ENCODE measurements around the gene INHA. TPM values are rescaled to one million over a fixed set of nuclear protein-coding genes. Genes with fewer than 3 reads are reported as not detected.

The INHA gene
- total RNA-seq, 1 experiment from 2014 or later = 0.31 TPM

GRCh38 chr2:219523031-219523671 is 49.0 kb upstream of the INHA start:
- Histone ChIP-seq H3K4ac (ENCODE audit: low read depth, low read length) (no peak overlapping the region), H2AK5ac (ENCODE audit: insufficient read length, low read length) (no peak overlapping the region), H3K23me2 (ENCODE audit: insufficient read length, low read depth, low read length, poor library complexity, severe bottlenecking) (peaks cover 4% of the 10 kb centered on the region), H2AFZ (ENCODE audit: low read length) (no peak overlapping the region), H3K79me2 (ENCODE audit: insufficient read depth, low read length) (no peaks in the 10 kb centered on the region), H2BK15ac (ENCODE audit: low read depth, low read length) (no peak overlapping the region), H3T11ph (ENCODE audit: low read length) (no peak overlapping the region), H4K91ac (ENCODE audit: insufficient read length, low read depth, low read length) (no peak overlapping the region), H3K56ac (ENCODE audit: insufficient read length, low read depth, low read length) (no peak overlapping the region), H3K27me3 (ENCODE audit: insufficient read depth, low read length) (peaks cover under 1% of the 10 kb centered on the region; the same call in 1 of the 2 replicates), H2BK12ac (ENCODE audit: insufficient read length, low read depth, low read length) (no peak overlapping the region), H3K4me2 (ENCODE audit: insufficient read depth, insufficient read length, low read length) (peak overlapping the region; percentile 44), H4K5ac (ENCODE audit: insufficient read length, low read depth, low read length) (no peak overlapping the region), H4K20me1 (ENCODE audit: control insufficient read depth, insufficient read depth, insufficient read length) (no peaks in the 10 kb centered on the region), H3K14ac (ENCODE audit: insufficient read depth, low read length) (no peak overlapping the region), H3K27ac (ENCODE audit: insufficient read length, low read depth, low read length) (no peak overlapping the region), H3K18ac (ENCODE audit: insufficient read length, low read depth, low read length) (no peak overlapping the region), H2BK120ac (ENCODE audit: low read depth, low read length, poor library complexity, severe bottlenecking) (no peak overlapping the region), H3K9ac (ENCODE audit: extremely low read depth, insufficient read length, low read length) (no peak overlapping the region), H3K9me3 (ENCODE audit: control insufficient read depth, low read depth, low read length) (no peaks in the 10 kb centered on the region), H2BK20ac (ENCODE audit: low read depth, low read length, poor library complexity, severe bottlenecking) (no peak overlapping the region), H2BK5ac (ENCODE audit: insufficient read length, low read length) (no peak overlapping the region), H4K8ac (replicated peaks; ENCODE audit: insufficient read length, low read depth, low read length) (no peak overlapping the region), H3K4me1 (ENCODE audit: insufficient read depth, low read length) (peaks cover 7% of the 10 kb centered on the region; the same call in 1 of the 2 replicates), H3K79me1 (ENCODE audit: insufficient read depth, low read depth, low read length, poor library complexity, severe bottlenecking) (no peaks in the 10 kb centered on the region), H3K23ac (ENCODE audit: insufficient read length, low read depth, low read length) (no peak overlapping the region)
- Mint-ChIP-seq H3K36me3 (ENCODE audit: insufficient read depth in 1 of 3, low read depth in 3 of 3) (no peaks in the 10 kb centered on the region), H3K27me3 (ENCODE audit: low read depth) (peaks cover 49% of the 10 kb centered on the region), H3K27ac (no peak overlapping the region), H3K4me3 (peak overlapping the region; percentile 50 to 76), H3K4me1 (peaks cover 51 to 69% of the 10 kb centered on the region in 2 experiments), H3K9me3 (no peaks in the 10 kb centered on the region)
- peak; percentile 76 for DNase-seq
- WGBS (ENCODE audit: extremely low coverage, insufficient read length, low lambda C conversion rate) = no CpG with 5 or more reads among the region's 24 CpGs
- TF ChIP-seq CTCF (conservative IDR thresholded peaks at IDR 0.05) = peak; percentile 69
